Lung (tissue), 12 donors: Measurements from ENCODE around the gene TSPAN13. TPM values are rescaled to one million over a fixed set of nuclear protein-coding genes. Genes with fewer than 3 reads are reported as not detected.

Experiments
- ATAC-seq: fragments of 200-7000 bp; cut with Tn5 transposase; one replicate; pipeline ENCODE4 v1.9.1; 2020; ENCODE audit warnings: moderate number of reproducible peaks; ENCODE audit not compliant: insufficient read depth, low FRiP score
- DNase-seq, 3 donors: peaks; one replicate each; pipeline ENCODE4 v3.0.0-alpha.2; 2013 to 2017
- H3K27ac ChIP-seq, 2 donors: one replicate each; pipeline ENCODE4 v1.5.1; 2013; ENCODE audit warnings: mild to moderate bottlenecking in 2 of 2, moderate library complexity in 2 of 2, control low read depth in 1 of 2, inconsistent platforms in 1 of 2, low read depth in 1 of 2, low read length in 1 of 2
- H3K27me3 ChIP-seq, 3 donors: one replicate each; pipeline ENCODE4 v1.5.1; 2013; ENCODE audit warnings: low read length in 2 of 3; ENCODE audit not compliant: control insufficient read depth in 3 of 3, insufficient read depth in 3 of 3
- H3K36me3 ChIP-seq, 4 donors: one replicate each; pipeline ENCODE4 v1.5.1; 2013; ENCODE audit warnings: low read length in 4 of 4, mild to moderate bottlenecking in 1 of 4, moderate library complexity in 1 of 4; ENCODE audit not compliant: control insufficient read depth in 4 of 4, insufficient read depth in 4 of 4
- H3K4me1 ChIP-seq, 5 donors: one replicate each; pipeline ENCODE4 v1.5.1; 2013; ENCODE audit warnings: low read length in 5 of 5, mild to moderate bottlenecking in 2 of 5, moderate library complexity in 1 of 5; ENCODE audit not compliant: control insufficient read depth in 5 of 5, insufficient read depth in 5 of 5
- H3K4me3 ChIP-seq: one replicate; pipeline ENCODE4 v1.5.1; 2013; ENCODE audit warnings: mild to moderate bottlenecking, control low read depth, moderate library complexity
- H3K9ac ChIP-seq, 2 donors: one replicate each; pipeline ENCODE4 v1.5.1; 2013; ENCODE audit warnings: low read length in 2 of 2, control low read depth in 1 of 2; ENCODE audit not compliant: insufficient read depth in 1 of 2
- H3K9me3 ChIP-seq, 4 donors: one replicate each; pipeline ENCODE4 v1.5.1; 2013; ENCODE audit warnings: low read length in 3 of 4, mild to moderate bottlenecking in 1 of 4, moderate library complexity in 1 of 4; ENCODE audit not compliant: control insufficient read depth in 4 of 4, insufficient read depth in 3 of 4
- WGBS, 2 donors: extraction: QIAGEN DNeasy Blood & Tissue Kit; methylation state at CpG; one replicate each; pipeline ENCODE4 v1.1.7; 2013; 5-methylcytosine and 5-hydroxymethylcytosine counted together
- polyA plus RNA-seq, 2 donors: library from polyadenylated mRNA; stranded (reverse); fragments of 200-250 nt; gene quantifications; one replicate each; pipeline ENCODE4 v1.2.1, GENCODE V29; 2013
- total RNA-seq, 2 donors: library from RNA; depleted of rRNA in 1 of 2; stranded (reverse); fragments of >200 nt in 1 of 2; gene quantifications; one replicate each; pipeline ENCODE4 v1.2.1, GENCODE V29; 2014 to 2021
- TF ChIP-seq, protein P1 (sequence below): IDR thresholded peaks from 2 replicates; pipeline ENCODE4 v1.5.1; 2012; ENCODE audit warnings: mild to moderate bottlenecking; ENCODE audit errors: control extremely low read depth, extremely low read depth
- donor health status: control.
- donor health status: control.
- donor health status: Bipolar disorder and iron deficiency.
- donor health status: healthy.
- donor health status: DM: yes; HTN: yes; CAD: no.

The TSPAN13 gene
- total and polyA plus RNA-seq, 4 donors = 81.1 to 143 (median 125) TPM

DNA sequence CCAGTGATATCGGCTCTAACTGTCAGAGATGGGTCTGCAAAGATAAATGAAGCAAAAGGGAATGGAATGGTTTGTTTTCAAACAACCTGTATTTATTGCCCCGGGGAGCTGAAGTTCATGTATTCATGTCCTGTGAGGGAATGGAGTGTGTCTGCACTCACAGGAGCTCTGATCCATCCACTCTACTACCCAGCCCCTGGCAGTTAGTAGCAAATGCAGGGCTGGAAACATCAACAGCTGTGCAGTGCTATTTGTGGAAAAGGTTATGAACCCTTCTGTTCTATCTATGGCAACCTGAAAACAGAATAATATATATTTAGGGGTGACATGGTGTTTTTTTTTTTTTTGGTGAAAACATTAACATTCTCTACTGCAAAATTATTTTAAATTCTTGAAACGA lies 41.4 kb downstream of the TSPAN13 start:
- TF ChIP-seq, protein P1, sequence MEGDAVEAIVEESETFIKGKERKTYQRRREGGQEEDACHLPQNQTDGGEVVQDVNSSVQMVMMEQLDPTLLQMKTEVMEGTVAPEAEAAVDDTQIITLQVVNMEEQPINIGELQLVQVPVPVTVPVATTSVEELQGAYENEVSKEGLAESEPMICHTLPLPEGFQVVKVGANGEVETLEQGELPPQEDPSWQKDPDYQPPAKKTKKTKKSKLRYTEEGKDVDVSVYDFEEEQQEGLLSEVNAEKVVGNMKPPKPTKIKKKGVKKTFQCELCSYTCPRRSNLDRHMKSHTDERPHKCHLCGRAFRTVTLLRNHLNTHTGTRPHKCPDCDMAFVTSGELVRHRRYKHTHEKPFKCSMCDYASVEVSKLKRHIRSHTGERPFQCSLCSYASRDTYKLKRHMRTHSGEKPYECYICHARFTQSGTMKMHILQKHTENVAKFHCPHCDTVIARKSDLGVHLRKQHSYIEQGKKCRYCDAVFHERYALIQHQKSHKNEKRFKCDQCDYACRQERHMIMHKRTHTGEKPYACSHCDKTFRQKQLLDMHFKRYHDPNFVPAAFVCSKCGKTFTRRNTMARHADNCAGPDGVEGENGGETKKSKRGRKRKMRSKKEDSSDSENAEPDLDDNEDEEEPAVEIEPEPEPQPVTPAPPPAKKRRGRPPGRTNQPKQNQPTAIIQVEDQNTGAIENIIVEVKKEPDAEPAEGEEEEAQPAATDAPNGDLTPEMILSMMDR = no peak

DNA sequence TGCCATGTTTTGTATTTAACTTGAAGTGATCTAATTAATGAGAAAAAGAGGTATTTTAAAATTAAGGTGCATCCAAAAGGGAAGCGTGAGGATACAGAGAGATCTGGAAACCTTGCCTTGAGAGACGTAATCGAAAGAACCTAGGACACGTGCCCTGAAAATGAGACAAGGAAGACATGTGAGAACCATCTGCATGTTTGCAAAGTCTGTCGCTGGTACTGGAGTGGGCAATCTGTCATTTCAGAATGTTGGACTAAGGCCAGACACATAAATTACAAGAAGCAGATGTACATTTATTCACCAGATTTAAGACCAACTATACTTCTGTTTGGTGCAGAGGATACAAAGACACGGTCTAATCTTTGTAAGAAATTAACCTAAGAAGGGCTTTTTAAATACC lies 42.1 kb downstream of the TSPAN13 start:
- no peak for ATAC-seq
- no peaks in the 10 kb centered on the region for H3K27me3 ChIP-seq
- WGBS, 2 donors = 25 to 40% methylated on average over 6 of the region's 6 CpGs

More for the DNA sequence above, 41.4 kb downstream of the TSPAN13 start:
- no peak overlapping the region for H3K4me3 ChIP-seq
- no peaks in the 10 kb centered on the region for H3K27me3 ChIP-seq
- H3K4me1 ChIP-seq = no peaks in the 10 kb centered on the region
- no peaks in the 10 kb centered on the region for H3K9me3 ChIP-seq
- ATAC-seq = no peak
- no peak overlapping the region for H3K27ac ChIP-seq
- no peak overlapping the region for H3K9ac ChIP-seq
- no peaks in the 10 kb centered on the region for H3K36me3 ChIP-seq
- DNase-seq = no peak
- 64 to 83% methylated on average over 3 of the region's 3 CpGs for WGBS, 2 donors

DNA sequence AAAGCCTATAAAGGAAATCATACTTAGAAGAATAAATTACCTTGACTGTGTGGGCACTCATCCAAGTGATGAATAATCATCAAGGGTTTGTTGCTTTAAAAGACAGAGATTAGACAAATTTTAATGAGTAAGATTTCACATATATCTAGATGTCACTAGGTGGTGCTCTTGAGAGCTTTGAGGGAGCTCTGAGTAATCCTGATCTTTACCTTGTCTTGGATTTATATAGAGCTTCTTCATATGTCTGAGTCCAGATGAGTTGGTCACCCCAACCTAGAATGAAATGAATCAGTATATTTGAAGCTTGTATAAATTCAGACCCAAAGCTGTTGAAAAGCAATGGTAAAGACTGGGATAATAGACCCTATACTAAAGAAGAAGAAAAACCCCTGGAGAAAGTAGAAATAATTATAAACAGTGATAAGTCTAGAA lies 47.6 kb downstream of the TSPAN13 start:
- H3K27me3 ChIP-seq = no peaks in the 10 kb centered on the region
- H3K36me3 ChIP-seq = no peaks in the 10 kb centered on the region
- no peaks in the 10 kb centered on the region for H3K9me3 ChIP-seq
- no peak overlapping the region for H3K4me3 ChIP-seq
- ATAC-seq (peak; percentile 30), DNase-seq (peak in 2 of 3 donors; percentile 36 to 60)
- no peak overlapping the region for H3K27ac ChIP-seq
- H3K4me1 ChIP-seq = no peaks in the 10 kb centered on the region
- TF ChIP-seq, protein P1 = no peak
- H3K9ac ChIP-seq = no peak overlapping the region

More for the DNA sequence above, 42.1 kb downstream of the TSPAN13 start:
- DNase-seq = no peak
- Histone ChIP-seq H3K9ac (no peak overlapping the region), H3K4me1 (no peaks in the 10 kb centered on the region), H3K4me3 (no peak overlapping the region), H3K36me3 (no peaks in the 10 kb centered on the region), H3K9me3 (no peaks in the 10 kb centered on the region), H3K27ac (no peak overlapping the region)
- TF ChIP-seq, protein P1 = no peak

DNA sequence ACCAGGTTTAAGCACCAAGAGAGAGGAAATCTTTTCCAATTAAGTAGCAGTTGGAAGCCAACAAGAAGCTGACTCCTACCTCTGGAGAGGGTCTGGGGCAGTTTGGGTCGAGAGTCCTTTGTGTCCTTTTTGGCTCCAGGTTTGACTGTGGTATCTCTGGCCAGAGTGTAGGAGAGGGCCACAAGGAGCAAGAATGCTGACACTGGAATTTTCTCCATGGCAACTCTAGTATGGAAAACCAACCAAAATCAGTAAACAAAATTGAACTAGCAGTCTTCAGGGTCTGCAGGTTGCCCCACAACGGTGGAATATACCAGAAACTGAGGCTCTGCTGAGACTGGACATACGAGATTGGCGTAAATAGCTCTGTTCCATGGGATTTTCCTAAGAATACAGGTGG lies 48.0 kb downstream of the TSPAN13 start:
- Histone ChIP-seq H3K9me3 (no peaks in the 10 kb centered on the region), H3K27me3 (no peaks in the 10 kb centered on the region), H3K4me3 (no peak overlapping the region), H3K9ac (no peak overlapping the region), H3K4me1 (no peaks in the 10 kb centered on the region), H3K36me3 (no peaks in the 10 kb centered on the region), H3K27ac (peak overlapping the region in 1 of 2 donors; percentile 40)
- TF ChIP-seq, protein P1 = no peak
- WGBS, 2 donors = 82 to 91% methylated on average over 4 of the region's 4 CpGs
- no peak for DNase-seq
- no peak for ATAC-seq
